PFSK-1 (cell line): ENCODE data around the gene NSMCE1.

Experiments used
- FOXP2 ChIP-seq: optimal IDR thresholded peaks from 2 replicates; pipeline ENCODE3; 2011; ENCODE audit warnings: borderline replicate concordance, control low read depth, inconsistent platforms; ENCODE audit not compliant: insufficient read depth; ENCODE audit errors: extremely low read length, extremely low read depth
- POLR2AphosphoS5 ChIP-seq: IDR thresholded peaks from 2 replicates; pipeline ENCODE4 v1.6.1; 2012; ENCODE audit warnings: low read depth, mild to moderate bottlenecking, control low read depth, low read length, moderate library complexity
- REST ChIP-seq, 2 experiments: IDR thresholded peaks; 2 replicates each; pipeline versions ENCODE4 v1.6.1 to v1.8.0; 2011 to 2012; ENCODE audit warnings: low read depth in 2 of 2, low read length in 2 of 2, control low read depth in 1 of 2, inconsistent platforms in 1 of 2, mild to moderate bottlenecking in 1 of 2, moderate library complexity in 1 of 2; ENCODE audit not compliant: insufficient read depth in 1 of 2
- SIN3A ChIP-seq: IDR thresholded peaks from 2 replicates; pipeline ENCODE4 v1.6.1; 2012; ENCODE audit warnings: mild to moderate bottlenecking, low read length, moderate library complexity, borderline replicate concordance; ENCODE audit not compliant: insufficient read depth
- TAF1 ChIP-seq: IDR thresholded peaks from 2 replicates; pipeline ENCODE4 v1.6.1; 2012; ENCODE audit warnings: low read length, control low read depth, borderline replicate concordance; ENCODE audit not compliant: insufficient read depth

Gene NSMCE1

DNA sequence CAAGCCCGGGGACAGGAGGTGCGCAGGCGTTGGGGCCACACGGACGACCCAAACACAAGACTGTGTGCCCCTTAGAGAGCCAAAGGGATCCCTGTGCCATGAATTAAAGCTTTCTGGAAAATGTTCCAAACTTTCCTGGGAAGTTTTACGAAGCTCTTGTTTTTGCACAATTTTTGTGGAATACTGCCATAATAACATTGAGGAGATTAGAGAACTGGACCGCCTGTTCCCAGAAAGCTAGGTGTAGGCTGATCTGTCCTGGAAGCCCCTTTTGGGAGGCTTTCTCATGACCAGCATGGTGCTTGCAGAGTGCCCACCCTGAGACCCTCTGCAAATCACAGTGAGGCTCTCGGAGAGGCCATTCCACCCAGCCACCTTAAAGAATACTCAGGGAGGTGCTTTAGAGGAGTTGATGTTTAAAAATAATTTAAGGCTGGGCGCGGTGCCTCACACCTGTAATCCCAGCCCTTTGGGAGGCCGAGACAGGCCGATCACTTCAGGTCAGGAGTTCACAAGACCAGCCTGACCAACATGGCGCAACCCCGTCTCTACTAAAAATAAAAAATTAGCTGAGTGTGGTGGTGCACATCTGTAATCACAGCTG lies 64.2 kb downstream of the NSMCE1 start:
- TF ChIP-seq FOXP2 (no peak), TAF1 (no peak), POLR2AphosphoS5 (no peak), SIN3A (no peak), REST (IDR thresholded peaks at IDR 0.05; ENCODE audit: insufficient read depth in 1 of 2, low read depth in 2 of 2, low read length in 2 of 2) (no peak)

DNA sequence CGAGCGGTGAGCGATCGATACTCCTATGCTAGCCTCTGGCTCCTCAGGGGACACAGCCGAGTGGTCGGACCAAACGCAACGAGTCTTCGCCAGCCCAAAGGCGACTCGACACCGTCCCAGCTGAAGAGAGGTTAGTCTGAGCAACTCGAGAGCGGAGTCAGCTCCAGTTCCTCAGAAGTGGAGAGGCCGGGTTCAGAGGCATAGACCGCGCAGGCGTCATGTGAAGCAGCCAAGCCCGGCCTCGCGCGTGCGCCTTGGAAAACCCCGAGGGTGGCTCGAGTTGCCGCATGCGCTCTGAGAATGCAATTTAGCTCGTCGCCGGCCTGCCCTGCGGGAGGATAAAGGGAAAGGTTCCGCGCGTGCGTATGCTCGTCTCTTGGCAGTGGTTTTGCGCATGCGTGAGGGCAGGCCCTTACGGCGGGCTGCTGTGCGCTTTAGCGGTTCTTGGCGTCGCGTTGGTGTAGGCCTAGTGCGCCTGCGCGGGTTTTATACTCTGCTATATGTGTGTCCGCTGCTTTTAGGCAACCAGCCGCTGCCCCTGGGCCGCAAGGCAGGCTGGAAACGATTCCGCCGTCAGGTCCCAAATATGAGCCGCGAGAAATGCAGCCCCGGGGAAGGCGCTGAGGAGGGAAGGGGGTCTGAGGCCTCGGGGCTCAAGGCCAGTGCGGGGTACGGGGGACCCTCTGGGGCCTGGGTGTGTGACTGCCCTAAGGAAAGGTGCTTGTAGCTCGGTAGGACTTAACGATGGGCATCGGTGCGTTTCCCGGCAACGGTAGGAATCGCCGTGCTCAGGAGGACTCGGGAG lies 64.9 kb downstream of the NSMCE1 start, which contains the start of gene KDM8:
Gene KDM8 (plus strand): TSS at position 20 of the 805 bp plus-strand sequence. CDS start 6,598 bp downstream, outside the sequence.
- TF ChIP-seq TAF1 = peak; percentile 68
- peak; percentile 92 for TF ChIP-seq POLR2AphosphoS5
- TF ChIP-seq REST (IDR thresholded peaks at IDR 0.05; ENCODE audit: insufficient read depth in 1 of 2, low read depth in 2 of 2, low read length in 2 of 2) = 0 out of 4 replicates have a peak, but pooled peaks of 1 of the 2 experiments have one; percentile 66
- no peak for TF ChIP-seq SIN3A
- TF ChIP-seq FOXP2 = no peak

GRCh38 chr16:27202923-27203506 lies 65.6 kb downstream of the NSMCE1 start:
- TF ChIP-seq SIN3A (peak; percentile 87; the same call in 1 of the 2 replicates), FOXP2 (peak; percentile 82), REST (IDR thresholded peaks at IDR 0.05; ENCODE audit: insufficient read depth in 1 of 2, low read depth in 2 of 2, low read length in 2 of 2) (no peak), TAF1 (peak; percentile 79; the same call in 1 of the 2 replicates)

DNA sequence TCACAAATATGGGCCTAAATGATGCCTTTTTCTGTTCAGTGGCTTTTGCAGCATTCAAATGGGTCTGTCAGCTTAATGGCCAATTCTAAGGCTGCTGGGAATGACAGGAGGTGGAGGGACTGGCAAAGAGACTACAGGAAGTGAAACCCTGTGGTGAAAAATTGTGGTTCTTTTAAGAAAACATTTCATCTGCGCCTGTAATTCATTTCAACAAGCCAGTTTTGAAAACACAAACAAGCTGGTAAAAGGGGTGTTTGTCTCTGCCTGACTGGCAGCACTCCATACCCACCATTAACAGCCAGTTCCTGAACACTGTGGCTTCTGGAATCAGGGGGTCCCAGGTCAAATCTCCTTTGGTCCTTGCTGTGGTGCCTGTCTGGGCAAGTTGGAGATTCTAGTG lies 68.8 kb downstream of the NSMCE1 start:
- TF ChIP-seq REST (IDR thresholded peaks at IDR 0.05; ENCODE audit: insufficient read depth in 1 of 2, low read depth in 2 of 2, low read length in 2 of 2) (no peak), TAF1 (no peak)
